ENCODE data around the gene ALK.

The ALK gene

GRCh38 chr2:29253026-29253425 is 668.4 kb downstream of the ALK start:
- H3K27ac ChIP-seq (ENCODE audit: extremely low read depth, low read depth, low read length), result no peak overlapping the region
- no peaks in the 10 kb centered on the region for H3K36me3 ChIP-seq (ENCODE audit: control insufficient read depth in 2 of 2, insufficient read depth in 1 of 2, low read length in 2 of 2)
- no peaks in the 10 kb centered on the region for H3K4me1 ChIP-seq (ENCODE audit: control insufficient read depth, insufficient read depth, low read length)
- TF ChIP-seq ZSCAN4 (tag by site-specific recombination; IDR thresholded peaks at IDR 0.05) (no peak), ZNF777 (tag by site-specific recombination; IDR thresholded peaks at IDR 0.05; ENCODE audit: borderline replicate concordance) (no peak), ZFP41 (tag by site-specific recombination; IDR thresholded peaks at IDR 0.05; ENCODE audit: borderline replicate concordance) (no peak), ZNF600 (tag by site-specific recombination; IDR thresholded peaks at IDR 0.05) (no peak), HOXD13 (CRISPR knock-in tag; IDR thresholded peaks at IDR 0.05; ENCODE audit: borderline replicate concordance) (no peak), ZNF24 (tag by site-specific recombination; IDR thresholded peaks at IDR 0.05) (no peak), ZNF138 (tag by site-specific recombination; IDR thresholded peaks at IDR 0.05; ENCODE audit: borderline replicate concordance) (no peak), ZNF423 (tag by site-specific recombination; IDR thresholded peaks at IDR 0.05) (no peak), ZNF513 (tag by site-specific recombination; IDR thresholded peaks at IDR 0.05) (no peak), ZBTB17 (tag by site-specific recombination; IDR thresholded peaks at IDR 0.05) (no peak), ZNF571 (tag by site-specific recombination; IDR thresholded peaks at IDR 0.05) (no peak), KLF7 (tag by site-specific recombination; IDR thresholded peaks at IDR 0.05; ENCODE audit: borderline replicate concordance) (no peak), BCL6B (tag by site-specific recombination; IDR thresholded peaks at IDR 0.05) (no peak), ZNF354C (tag by site-specific recombination; IDR thresholded peaks at IDR 0.05; ENCODE audit: borderline replicate concordance, low read depth) (no peak), ZBTB26 (tag by site-specific recombination; optimal IDR thresholded peaks at IDR 0.05) (no peak)
- ChIA-PET POLR2A (no interaction called here), CTCF (no interaction called here)
- no peak overlapping the region for H3K4me3 ChIP-seq (ENCODE audit: low read depth, low read length)
- H3K9me3 ChIP-seq (ENCODE audit: control insufficient read depth, insufficient read depth, low read depth, low read length), result no peaks in the 10 kb centered on the region

- Histone ChIP-seq H3K4me3 (ENCODE audit: low read depth, low read length) (no peak overlapping the region), H3K9me3 (ENCODE audit: control insufficient read depth, insufficient read depth, low read depth, low read length) (no peaks in the 10 kb centered on the region), H3K36me3 (ENCODE audit: control insufficient read depth in 2 of 2, insufficient read depth in 1 of 2, low read length in 2 of 2) (no peaks in the 10 kb centered on the region), H3K27ac (ENCODE audit: extremely low read depth, low read depth, low read length) (no peak overlapping the region), H3K4me1 (ENCODE audit: control insufficient read depth, insufficient read depth, low read length) (no peaks in the 10 kb centered on the region)
- POLR2A ChIA-PET, result no interaction called here
- CTCF ChIA-PET, result interaction anchor here (1.0 kb wide), 1 partner anchor 13 kb away, joined by 4 read pairs; no protein-coding TSS in a partner anchor
- TF ChIP-seq ZBTB26 (tag by site-specific recombination; optimal IDR thresholded peaks at IDR 0.05), result no peak
- TF ChIP-seq SCRT2 (tag by site-specific recombination; IDR thresholded peaks at IDR 0.05), result peak; percentile 48
Observed at GRCh38 chr2:29251406-29251805, 670.0 kb downstream of the ALK start.

Data from HEK293 (cell line).